ENCODE data around the gene CBX2. TPM values are rescaled to one million over a fixed set of nuclear protein-coding genes. Genes with fewer than 3 reads are reported as not detected.

The CBX2 gene
- total and polyA plus RNA-seq, 2 of the 4 experiments (the other 2 are of a cell fraction): 2.0 to 3.2 TPM

DNA sequence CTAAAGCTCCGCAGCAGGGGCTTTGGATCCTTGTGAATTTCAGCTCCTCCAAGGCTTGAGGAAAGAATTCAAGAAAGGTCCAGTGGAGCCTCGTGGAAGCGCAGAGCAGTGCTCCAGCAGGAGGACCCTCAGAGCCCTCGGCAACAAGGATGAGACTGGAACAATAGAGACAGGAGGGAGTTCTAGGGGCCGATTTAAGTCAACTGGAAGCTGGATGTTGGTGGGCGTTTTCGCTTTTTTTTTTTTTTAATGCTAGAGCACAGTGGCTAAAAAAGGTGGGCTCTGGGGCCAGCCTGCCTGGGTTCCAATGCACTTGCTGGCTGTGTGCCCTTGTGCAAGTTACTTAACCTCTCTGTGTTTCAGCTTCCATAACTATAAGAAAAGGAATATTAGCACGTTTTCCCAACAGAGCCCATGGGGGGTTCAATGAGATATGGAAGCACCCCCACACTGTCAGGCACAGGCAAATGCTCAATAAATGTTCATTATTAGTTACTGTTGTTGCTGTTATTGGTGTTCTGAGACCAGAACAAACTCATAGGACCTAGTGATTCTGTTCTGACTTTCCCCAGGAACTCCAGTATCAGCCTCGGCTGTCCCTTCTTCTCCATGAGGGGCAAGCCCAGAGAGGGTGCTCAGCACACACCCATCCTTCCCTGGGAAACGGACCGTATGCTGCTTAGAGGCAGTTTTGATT is 24.2 kb downstream of the CBX2 start:
- Histone ChIP-seq H3K23ac (ENCODE audit: low read depth, low read length) (no peak overlapping the region), H3K4me3 (ENCODE audit: insufficient read depth, low read depth, low read length) (no peak overlapping the region), H4K8ac (ENCODE audit: low read depth in 2 of 2, low read length in 2 of 2) (peak overlapping the region; percentile 26 to 47; a peak in 1 of 4 replicates), H2BK5ac (ENCODE audit: low read depth, low read length, poor library complexity, severe bottlenecking) (no peak overlapping the region), H2BK20ac (ENCODE audit: low read depth, low read length) (no peak overlapping the region), H3K27me3 (ENCODE audit: control insufficient read depth, insufficient read depth, low read length) (peaks cover 96% of the 10 kb centered on the region), H3K4me2 (ENCODE audit: low read depth, low read length) (0 out of 2 replicates have a peak overlapping the region, but pooled peaks have one; percentile 5), H3K56ac (ENCODE audit: extremely low read depth, insufficient read depth, low read length) (no peak overlapping the region), H3K4ac (ENCODE audit: low read depth, low read length) (no peak overlapping the region), H3K9me3 (ENCODE audit: control insufficient read depth, insufficient read depth, low read length) (peaks cover 11% of the 10 kb centered on the region; the same call in 1 of the 2 replicates), H4K5ac (ENCODE audit: low read depth, low read length) (no peak overlapping the region), H2AK9ac (replicated peaks; ENCODE audit: low read depth, low read length, poor library complexity) (no peak overlapping the region), H3K79me1 (ENCODE audit: low read depth in 1 of 2, low read length in 2 of 2) (no peaks in the 10 kb centered on the region), H3K36me3 (ENCODE audit: control insufficient read depth, insufficient read depth, low read length) (no peaks in the 10 kb centered on the region), H3K27ac (ENCODE audit: insufficient read depth, low read length) (no peak overlapping the region), H2AK5ac (ENCODE audit: low read depth, low read length) (no peak overlapping the region), H3K9ac (ENCODE audit: low read depth, low read length) (no peak overlapping the region), H3K14ac (replicated peaks; ENCODE audit: low read depth, low read length) (no peak overlapping the region), H4K91ac (ENCODE audit: insufficient read depth, low read depth, low read length) (no peak overlapping the region; the same call in 1 of the 2 replicates), H3K4me1 (ENCODE audit: control insufficient read depth, insufficient read depth, low read length) (no peaks in the 10 kb centered on the region; the same call in 1 of the 2 replicates), H4K20me1 (ENCODE audit: insufficient read depth, low read length) (no peaks in the 10 kb centered on the region), H3K18ac (ENCODE audit: low read depth, low read length) (no peak overlapping the region), H2AFZ (replicated peaks; ENCODE audit: low read length, poor library complexity) (peak overlapping the region; percentile 48), H2BK120ac (ENCODE audit: low read depth, low read length) (no peak overlapping the region), H2BK15ac (ENCODE audit: low read depth, low read length) (no peak overlapping the region; the same call in 2 of the 3 replicates), H3K9me1 (ENCODE audit: insufficient read depth, low read length) (no peaks in the 10 kb centered on the region)
- in situ Hi-C loops (cut with MboI; ENCODE audit: low sequenced_read_pairs) (no loop called here), intact Hi-C loops (cut with micrococcal nuclease) (no loop called here), dilution Hi-C loops (cut with HindIII; ENCODE audit: low sequenced_read_pairs, unreplicated experiment) (no loop called here)
- ChIA-PET CTCF (no interaction called here), POLR2A (ENCODE audit: unreplicated experiment) (no interaction called here)
- TF ChIP-seq RCOR1 (IDR thresholded peaks at IDR 0.05; ENCODE audit: insufficient replicate concordance, low read length): no peak
- no peak for TF ChIP-seq MAFK (IDR thresholded peaks at IDR 0.05; ENCODE audit: low read depth, low read length)
- no peak for TF ChIP-seq BHLHE40 (IDR thresholded peaks at IDR 0.05; ENCODE audit: low read depth, low read length)
- no peak for TF ChIP-seq NFE2L2 (IDR thresholded peaks at IDR 0.05; ENCODE audit: low read depth, low read length)
- no peak for TF ChIP-seq CHD1 (IDR thresholded peaks at IDR 0.05; ENCODE audit: low read depth, low read length)
- TF ChIP-seq RFX5 (IDR thresholded peaks at IDR 0.05; ENCODE audit: low read depth, low read length): no peak
- no peak for TF ChIP-seq CEBPB (IDR thresholded peaks at IDR 0.05; ENCODE audit: low read depth, low read length)
- TF ChIP-seq, protein P1, sequence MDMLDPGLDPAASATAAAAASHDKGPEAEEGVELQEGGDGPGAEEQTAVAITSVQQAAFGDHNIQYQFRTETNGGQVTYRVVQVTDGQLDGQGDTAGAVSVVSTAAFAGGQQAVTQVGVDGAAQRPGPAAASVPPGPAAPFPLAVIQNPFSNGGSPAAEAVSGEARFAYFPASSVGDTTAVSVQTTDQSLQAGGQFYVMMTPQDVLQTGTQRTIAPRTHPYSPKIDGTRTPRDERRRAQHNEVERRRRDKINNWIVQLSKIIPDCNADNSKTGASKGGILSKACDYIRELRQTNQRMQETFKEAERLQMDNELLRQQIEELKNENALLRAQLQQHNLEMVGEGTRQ (IDR thresholded peaks at IDR 0.05; ENCODE audit: low read depth, low read length): no peak; the same call in 1 of the 2 replicates
- TF ChIP-seq, protein P2, sequence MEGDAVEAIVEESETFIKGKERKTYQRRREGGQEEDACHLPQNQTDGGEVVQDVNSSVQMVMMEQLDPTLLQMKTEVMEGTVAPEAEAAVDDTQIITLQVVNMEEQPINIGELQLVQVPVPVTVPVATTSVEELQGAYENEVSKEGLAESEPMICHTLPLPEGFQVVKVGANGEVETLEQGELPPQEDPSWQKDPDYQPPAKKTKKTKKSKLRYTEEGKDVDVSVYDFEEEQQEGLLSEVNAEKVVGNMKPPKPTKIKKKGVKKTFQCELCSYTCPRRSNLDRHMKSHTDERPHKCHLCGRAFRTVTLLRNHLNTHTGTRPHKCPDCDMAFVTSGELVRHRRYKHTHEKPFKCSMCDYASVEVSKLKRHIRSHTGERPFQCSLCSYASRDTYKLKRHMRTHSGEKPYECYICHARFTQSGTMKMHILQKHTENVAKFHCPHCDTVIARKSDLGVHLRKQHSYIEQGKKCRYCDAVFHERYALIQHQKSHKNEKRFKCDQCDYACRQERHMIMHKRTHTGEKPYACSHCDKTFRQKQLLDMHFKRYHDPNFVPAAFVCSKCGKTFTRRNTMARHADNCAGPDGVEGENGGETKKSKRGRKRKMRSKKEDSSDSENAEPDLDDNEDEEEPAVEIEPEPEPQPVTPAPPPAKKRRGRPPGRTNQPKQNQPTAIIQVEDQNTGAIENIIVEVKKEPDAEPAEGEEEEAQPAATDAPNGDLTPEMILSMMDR (conservative IDR thresholded peaks at IDR 0.05; ENCODE audit: low read depth, low read length): no peak
- no peak for TF ChIP-seq MXI1 (IDR thresholded peaks at IDR 0.05; ENCODE audit: borderline replicate concordance, low read depth, low read length)
- TF ChIP-seq FOS (IDR thresholded peaks at IDR 0.05; ENCODE audit: low read depth, low read length): no peak
- no peak for TF ChIP-seq MAZ (IDR thresholded peaks at IDR 0.05; ENCODE audit: borderline replicate concordance, low read depth, low read length)
- BruUV-seq (replicated peaks): no TSS peak
- DNase-seq (no peak), ATAC-seq (ENCODE audit: low read depth) (no peak)
- WGBS, 2 experiments (ENCODE audit: extremely low coverage in 2 of 2, insufficient read length in 1 of 2): 9% methylated on average over 6 of the region's 11 CpGs; no CpG with 5 or more reads in 1 of the 2 experiments
